H1 (cell line): ENCODE data around the gene ZNF112. TPM values are rescaled to one million over a fixed set of nuclear protein-coding genes. Genes with fewer than 3 reads are reported as not detected.

Source experiments
- BRCA1 ChIP-seq: IDR thresholded peaks from 2 replicates; pipeline ENCODE4 v1.6.1; 2012; ENCODE audit warnings: low read depth, low read length, improper control_type of control experiment
- CEBPB ChIP-seq: IDR thresholded peaks from 2 replicates; pipeline ENCODE4 v1.6.1; 2012; ENCODE audit warnings: low read depth, low read length
- CHD2 ChIP-seq: IDR thresholded peaks from 2 replicates; pipeline ENCODE4 v1.6.1; 2012; ENCODE audit warnings: low read length, improper control_type of control experiment
- CTBP2 ChIP-seq: IDR thresholded peaks from 2 replicates; pipeline ENCODE4 v1.7.0; 2011; ENCODE audit warnings: borderline replicate concordance, mild to moderate bottlenecking, moderate library complexity, mixed read lengths, low read length; ENCODE audit not compliant: insufficient read depth, insufficient read length
- GABPA ChIP-seq: IDR thresholded peaks from 2 replicates; pipeline ENCODE4 v1.6.1; 2011; ENCODE audit warnings: mild to moderate bottlenecking, low read length, moderate library complexity, borderline replicate concordance; ENCODE audit not compliant: insufficient read depth
- JUND ChIP-seq: IDR thresholded peaks from 2 replicates; pipeline ENCODE4 v1.6.1; 2011; ENCODE audit warnings: mild to moderate bottlenecking, improper control_type of control experiment, low read length
- NRF1 ChIP-seq: IDR thresholded peaks from 2 replicates; pipeline ENCODE4 v1.6.1; 2011; ENCODE audit warnings: mild to moderate bottlenecking, low read depth, low read length, improper control_type of control experiment
- SIN3A ChIP-seq, 2 experiments: IDR thresholded peaks in 1 of 2; conservative IDR thresholded peaks in 1 of 2; 2 replicates each; pipeline ENCODE4 v1.6.1; 2011 to 2012; ENCODE audit warnings: low read length in 2 of 2, improper control_type of control experiment in 1 of 2, low read depth in 1 of 2, mild to moderate bottlenecking in 1 of 2
- SIX5 ChIP-seq: IDR thresholded peaks from 2 replicates; pipeline ENCODE4 v1.6.1; 2011; ENCODE audit warnings: mild to moderate bottlenecking, low read depth, low read length
- SP1 ChIP-seq: IDR thresholded peaks from 2 replicates; pipeline ENCODE4 v1.6.1; 2011; ENCODE audit warnings: low read depth, low read length
- polyA plus RNA-seq, 7 experiments: library from polyadenylated mRNA; depleted of rRNA in 3 of 7; stranded (reverse) in 5 of 7; unstranded in 2 of 7; fragments of >200 nt in 5 of 7; fragments of 200-250 nt in 2 of 7; gene quantifications; 1 replicate in 5 of 7; 2 replicates in 1 of 7; 4 replicates in 1 of 7; pipeline versions ENCODE4 v1.2.1 to v1.2.3, GENCODE V29; 2011 to 2013; ENCODE audit warnings: missing spikeins in 2 of 7, mixed read lengths in 2 of 7
- total RNA-seq: library from RNA; stranded (reverse); fragmentation: NEBNext Ultra II Directional; extraction: Animal tissue kit (Norgen Biotek cat#: 25700); gene quantifications from 2 replicates; pipeline ENCODE4 v1.2.1, GENCODE V29; 2021
- TF ChIP-seq, protein P1 (sequence below): fragments of 300-600 bp; sonication (generic); IDR thresholded peaks from 2 replicates; pipeline ENCODE4 v1.7.1; 2012; ENCODE audit warnings: low read length, moderate library complexity, mild to moderate bottlenecking, inconsistent platforms; ENCODE audit not compliant: insufficient replicate concordance
- TF ChIP-seq, protein P2 (sequence below): IDR thresholded peaks from 2 replicates; pipeline ENCODE4 v1.6.1; 2011; ENCODE audit warnings: low read depth, mild to moderate bottlenecking, low read length; ENCODE audit not compliant: insufficient read depth

The ZNF112 gene
- total and polyA plus RNA-seq, 2 of the 8 experiments (the other 6 are each of a cell fraction or from before 2014, with no cell fraction given): 0.70 to 2.8 TPM

DNA sequence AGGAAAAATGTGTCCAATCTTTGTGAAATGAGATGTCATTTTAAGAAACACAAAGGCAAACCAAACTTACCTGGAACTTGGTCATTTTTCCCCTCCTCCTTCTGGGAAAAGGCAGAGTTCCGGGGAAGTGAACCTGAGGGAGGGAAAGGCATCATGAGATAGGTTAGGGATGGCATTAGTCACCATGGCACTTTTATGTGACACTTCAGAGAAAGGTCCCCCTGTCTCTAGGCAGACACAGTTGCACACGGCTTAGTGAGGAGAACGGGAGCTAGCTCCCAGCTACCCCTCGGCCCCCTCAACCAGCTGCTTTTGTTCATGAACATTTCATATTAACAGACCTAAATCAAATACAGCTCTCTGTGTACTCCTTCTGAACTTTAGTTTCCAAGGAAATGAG lies 53.2 kb downstream of the ZNF112 start (continued):
- TF ChIP-seq, protein P1, sequence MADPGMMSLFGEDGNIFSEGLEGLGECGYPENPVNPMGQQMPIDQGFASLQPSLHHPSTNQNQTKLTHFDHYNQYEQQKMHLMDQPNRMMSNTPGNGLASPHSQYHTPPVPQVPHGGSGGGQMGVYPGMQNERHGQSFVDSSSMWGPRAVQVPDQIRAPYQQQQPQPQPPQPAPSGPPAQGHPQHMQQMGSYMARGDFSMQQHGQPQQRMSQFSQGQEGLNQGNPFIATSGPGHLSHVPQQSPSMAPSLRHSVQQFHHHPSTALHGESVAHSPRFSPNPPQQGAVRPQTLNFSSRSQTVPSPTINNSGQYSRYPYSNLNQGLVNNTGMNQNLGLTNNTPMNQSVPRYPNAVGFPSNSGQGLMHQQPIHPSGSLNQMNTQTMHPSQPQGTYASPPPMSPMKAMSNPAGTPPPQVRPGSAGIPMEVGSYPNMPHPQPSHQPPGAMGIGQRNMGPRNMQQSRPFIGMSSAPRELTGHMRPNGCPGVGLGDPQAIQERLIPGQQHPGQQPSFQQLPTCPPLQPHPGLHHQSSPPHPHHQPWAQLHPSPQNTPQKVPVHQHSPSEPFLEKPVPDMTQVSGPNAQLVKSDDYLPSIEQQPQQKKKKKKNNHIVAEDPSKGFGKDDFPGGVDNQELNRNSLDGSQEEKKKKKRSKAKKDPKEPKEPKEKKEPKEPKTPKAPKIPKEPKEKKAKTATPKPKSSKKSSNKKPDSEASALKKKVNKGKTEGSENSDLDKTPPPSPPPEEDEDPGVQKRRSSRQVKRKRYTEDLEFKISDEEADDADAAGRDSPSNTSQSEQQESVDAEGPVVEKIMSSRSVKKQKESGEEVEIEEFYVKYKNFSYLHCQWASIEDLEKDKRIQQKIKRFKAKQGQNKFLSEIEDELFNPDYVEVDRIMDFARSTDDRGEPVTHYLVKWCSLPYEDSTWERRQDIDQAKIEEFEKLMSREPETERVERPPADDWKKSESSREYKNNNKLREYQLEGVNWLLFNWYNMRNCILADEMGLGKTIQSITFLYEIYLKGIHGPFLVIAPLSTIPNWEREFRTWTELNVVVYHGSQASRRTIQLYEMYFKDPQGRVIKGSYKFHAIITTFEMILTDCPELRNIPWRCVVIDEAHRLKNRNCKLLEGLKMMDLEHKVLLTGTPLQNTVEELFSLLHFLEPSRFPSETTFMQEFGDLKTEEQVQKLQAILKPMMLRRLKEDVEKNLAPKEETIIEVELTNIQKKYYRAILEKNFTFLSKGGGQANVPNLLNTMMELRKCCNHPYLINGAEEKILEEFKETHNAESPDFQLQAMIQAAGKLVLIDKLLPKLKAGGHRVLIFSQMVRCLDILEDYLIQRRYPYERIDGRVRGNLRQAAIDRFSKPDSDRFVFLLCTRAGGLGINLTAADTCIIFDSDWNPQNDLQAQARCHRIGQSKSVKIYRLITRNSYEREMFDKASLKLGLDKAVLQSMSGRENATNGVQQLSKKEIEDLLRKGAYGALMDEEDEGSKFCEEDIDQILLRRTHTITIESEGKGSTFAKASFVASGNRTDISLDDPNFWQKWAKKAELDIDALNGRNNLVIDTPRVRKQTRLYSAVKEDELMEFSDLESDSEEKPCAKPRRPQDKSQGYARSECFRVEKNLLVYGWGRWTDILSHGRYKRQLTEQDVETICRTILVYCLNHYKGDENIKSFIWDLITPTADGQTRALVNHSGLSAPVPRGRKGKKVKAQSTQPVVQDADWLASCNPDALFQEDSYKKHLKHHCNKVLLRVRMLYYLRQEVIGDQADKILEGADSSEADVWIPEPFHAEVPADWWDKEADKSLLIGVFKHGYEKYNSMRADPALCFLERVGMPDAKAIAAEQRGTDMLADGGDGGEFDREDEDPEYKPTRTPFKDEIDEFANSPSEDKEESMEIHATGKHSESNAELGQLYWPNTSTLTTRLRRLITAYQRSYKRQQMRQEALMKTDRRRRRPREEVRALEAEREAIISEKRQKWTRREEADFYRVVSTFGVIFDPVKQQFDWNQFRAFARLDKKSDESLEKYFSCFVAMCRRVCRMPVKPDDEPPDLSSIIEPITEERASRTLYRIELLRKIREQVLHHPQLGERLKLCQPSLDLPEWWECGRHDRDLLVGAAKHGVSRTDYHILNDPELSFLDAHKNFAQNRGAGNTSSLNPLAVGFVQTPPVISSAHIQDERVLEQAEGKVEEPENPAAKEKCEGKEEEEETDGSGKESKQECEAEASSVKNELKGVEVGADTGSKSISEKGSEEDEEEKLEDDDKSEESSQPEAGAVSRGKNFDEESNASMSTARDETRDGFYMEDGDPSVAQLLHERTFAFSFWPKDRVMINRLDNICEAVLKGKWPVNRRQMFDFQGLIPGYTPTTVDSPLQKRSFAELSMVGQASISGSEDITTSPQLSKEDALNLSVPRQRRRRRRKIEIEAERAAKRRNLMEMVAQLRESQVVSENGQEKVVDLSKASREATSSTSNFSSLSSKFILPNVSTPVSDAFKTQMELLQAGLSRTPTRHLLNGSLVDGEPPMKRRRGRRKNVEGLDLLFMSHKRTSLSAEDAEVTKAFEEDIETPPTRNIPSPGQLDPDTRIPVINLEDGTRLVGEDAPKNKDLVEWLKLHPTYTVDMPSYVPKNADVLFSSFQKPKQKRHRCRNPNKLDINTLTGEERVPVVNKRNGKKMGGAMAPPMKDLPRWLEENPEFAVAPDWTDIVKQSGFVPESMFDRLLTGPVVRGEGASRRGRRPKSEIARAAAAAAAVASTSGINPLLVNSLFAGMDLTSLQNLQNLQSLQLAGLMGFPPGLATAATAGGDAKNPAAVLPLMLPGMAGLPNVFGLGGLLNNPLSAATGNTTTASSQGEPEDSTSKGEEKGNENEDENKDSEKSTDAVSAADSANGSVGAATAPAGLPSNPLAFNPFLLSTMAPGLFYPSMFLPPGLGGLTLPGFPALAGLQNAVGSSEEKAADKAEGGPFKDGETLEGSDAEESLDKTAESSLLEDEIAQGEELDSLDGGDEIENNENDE: no peak
- TF ChIP-seq BRCA1 (no peak), GABPA (no peak), JUND (no peak), CEBPB (no peak), NRF1 (no peak), CHD2 (no peak), SIX5 (no peak), SP1 (no peak), CTBP2 (no peak), SIN3A (conservative IDR thresholded peaks at IDR 0.05 in 1 of 2, IDR thresholded peaks at IDR 0.05 in 1 of 2; ENCODE audit: low read depth in 1 of 2, low read length in 2 of 2) (no peak)
- TF ChIP-seq, protein P2, sequence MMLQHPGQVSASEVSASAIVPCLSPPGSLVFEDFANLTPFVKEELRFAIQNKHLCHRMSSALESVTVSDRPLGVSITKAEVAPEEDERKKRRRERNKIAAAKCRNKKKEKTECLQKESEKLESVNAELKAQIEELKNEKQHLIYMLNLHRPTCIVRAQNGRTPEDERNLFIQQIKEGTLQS: no peak
